Bronchial epithelial cell (primary cell): ENCODE results near the gene REXO5. TPM values are rescaled to one million over a fixed set of nuclear protein-coding genes. Genes with fewer than 3 reads are reported as not detected.
"Not testable (repeated sequence)": the region's sequence is repeated elsewhere in the genome, so short reads cannot be mapped to it uniquely, and the experiment has no call there.

ENCODE experiments used
- DNase-seq: peaks from one replicate; pipeline ENCODE4 v3.0.0-alpha.2; 2010; ENCODE audit warnings: low read depth
- FAIRE-seq: peaks from 2 replicates; lab custom pipeline; 2011; peaks lifted over from hg19 to GRCh38; lab: Jason Lieb, UNC
- H3K27me3 ChIP-seq: 2 replicates; pipeline ENCODE4 v1.5.1; 2011; ENCODE audit warnings: low read length; ENCODE audit not compliant: control insufficient read depth, insufficient read depth
- H3K36me3 ChIP-seq: 2 replicates; pipeline ENCODE4 v1.5.1; 2011; ENCODE audit warnings: low read length; ENCODE audit not compliant: control insufficient read depth, insufficient read depth
- H3K4me3 ChIP-seq: 2 replicates; pipeline ENCODE4 v1.5.1; 2011; ENCODE audit warnings: mild to moderate bottlenecking, low read depth, low read length, control low read depth
- total RNA-seq: library from RNA; depleted of rRNA; stranded (reverse); fragments of >200 nt; gene quantifications from 2 replicates; pipeline ENCODE4 v1.2.1, GENCODE V29; 2014
- TF ChIP-seq, protein P1 (sequence below): IDR thresholded peaks from 2 replicates; pipeline ENCODE4 v1.5.1; 2011; ENCODE audit warnings: mild to moderate bottlenecking, moderate library complexity, low read length, control low read depth, inconsistent platforms; ENCODE audit not compliant: insufficient read depth, severe bottlenecking

The REXO5 gene
- total RNA-seq, 1 donor from 2014 or later, result 1.1 TPM

DNA sequence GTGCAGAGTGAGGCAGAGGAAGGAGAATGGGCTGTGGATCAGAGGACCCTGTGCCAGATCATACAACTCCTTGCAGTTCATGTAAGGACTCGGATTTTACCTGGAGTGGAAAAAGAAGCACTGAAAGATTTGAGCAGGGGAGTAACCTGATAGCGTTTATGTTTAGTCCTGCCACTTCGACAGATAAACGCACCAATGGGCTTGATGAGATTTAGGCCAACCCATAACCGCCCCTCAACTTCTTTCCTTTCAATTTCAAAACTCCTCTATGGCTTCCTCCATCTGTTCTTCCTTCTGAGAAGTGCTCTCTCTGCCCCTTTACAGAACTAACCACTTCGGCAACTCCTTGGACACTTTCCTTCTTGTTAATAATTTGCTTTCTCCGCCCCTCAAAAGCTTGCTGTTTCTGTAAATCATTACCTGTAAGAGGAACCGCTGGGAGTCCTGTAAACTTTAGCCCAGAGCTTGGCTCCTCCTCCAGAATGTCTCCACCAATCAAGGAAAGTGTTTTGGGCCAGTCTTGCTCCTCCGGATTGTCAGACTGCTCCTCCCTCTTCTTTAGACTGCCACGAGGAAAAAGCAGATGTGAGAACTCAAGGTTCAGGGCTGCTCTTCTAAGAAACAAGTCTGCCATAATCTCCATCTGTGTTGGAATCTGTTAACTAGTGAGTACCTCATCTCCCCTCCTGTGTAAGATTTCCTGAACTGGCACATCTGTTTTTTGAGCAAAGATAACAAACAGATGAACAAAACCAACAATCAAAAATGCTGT lies 42.7 kb upstream of the REXO5 start, which contains the start of gene ACSM3:
Gene ACSM3, plus strand, starts transcription at position 554 of the 772 bp plus-strand sequence. CDS start 6,021 bp downstream, outside the sequence.
- Histone ChIP-seq H3K27me3 (no peaks in the 10 kb centered on the region), H3K36me3 (no peaks in the 10 kb centered on the region), H3K4me3 (peak within 1 kb of the TSS; percentile 36)
- peak; percentile 40 for FAIRE-seq
- TF ChIP-seq, protein P1, sequence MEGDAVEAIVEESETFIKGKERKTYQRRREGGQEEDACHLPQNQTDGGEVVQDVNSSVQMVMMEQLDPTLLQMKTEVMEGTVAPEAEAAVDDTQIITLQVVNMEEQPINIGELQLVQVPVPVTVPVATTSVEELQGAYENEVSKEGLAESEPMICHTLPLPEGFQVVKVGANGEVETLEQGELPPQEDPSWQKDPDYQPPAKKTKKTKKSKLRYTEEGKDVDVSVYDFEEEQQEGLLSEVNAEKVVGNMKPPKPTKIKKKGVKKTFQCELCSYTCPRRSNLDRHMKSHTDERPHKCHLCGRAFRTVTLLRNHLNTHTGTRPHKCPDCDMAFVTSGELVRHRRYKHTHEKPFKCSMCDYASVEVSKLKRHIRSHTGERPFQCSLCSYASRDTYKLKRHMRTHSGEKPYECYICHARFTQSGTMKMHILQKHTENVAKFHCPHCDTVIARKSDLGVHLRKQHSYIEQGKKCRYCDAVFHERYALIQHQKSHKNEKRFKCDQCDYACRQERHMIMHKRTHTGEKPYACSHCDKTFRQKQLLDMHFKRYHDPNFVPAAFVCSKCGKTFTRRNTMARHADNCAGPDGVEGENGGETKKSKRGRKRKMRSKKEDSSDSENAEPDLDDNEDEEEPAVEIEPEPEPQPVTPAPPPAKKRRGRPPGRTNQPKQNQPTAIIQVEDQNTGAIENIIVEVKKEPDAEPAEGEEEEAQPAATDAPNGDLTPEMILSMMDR, result no peak
- peak; percentile 83 for DNase-seq

DNA sequence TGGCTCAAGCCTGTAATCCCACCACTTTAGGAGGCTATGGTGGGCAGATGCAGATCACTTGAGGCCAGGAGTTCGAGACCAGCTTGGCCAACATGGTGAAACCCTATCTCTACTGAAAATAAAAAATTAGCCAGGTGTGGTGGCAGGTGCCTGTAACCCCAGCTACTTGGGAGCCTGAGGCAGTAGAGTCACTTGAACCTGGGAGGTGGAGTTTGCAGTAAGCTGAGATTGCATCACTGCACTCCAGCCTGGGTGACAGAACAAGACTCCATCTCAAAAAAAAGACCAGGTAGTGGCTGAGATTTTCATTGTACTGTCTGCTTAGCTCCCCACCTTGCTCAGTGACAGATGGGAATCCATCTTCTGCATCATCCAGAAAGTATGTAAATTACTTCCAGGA lies 41.9 kb upstream of the REXO5 start:
- FAIRE-seq, H3K36me3 ChIP-seq, H3K4me3 ChIP-seq, H3K27me3 ChIP-seq, DNase-seq: not testable (repeated sequence)

DNA sequence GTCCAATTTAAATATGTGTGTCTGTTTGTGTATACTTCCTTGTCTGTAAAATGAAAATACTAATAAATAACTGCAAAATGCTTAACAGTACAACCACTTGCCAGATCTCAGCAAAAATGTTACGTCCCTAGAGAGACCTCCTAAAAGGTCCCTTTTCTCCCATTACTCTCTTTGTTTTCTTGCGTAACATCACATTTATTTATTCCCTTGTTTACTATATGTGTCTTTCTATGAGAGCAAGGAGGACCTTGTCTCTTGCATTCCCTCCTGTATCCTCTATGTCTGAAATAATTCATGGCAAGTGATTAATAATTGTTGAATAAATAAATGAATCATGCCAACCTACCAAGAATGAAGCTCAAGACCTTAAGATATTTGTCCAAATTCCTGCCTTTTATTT lies 40.6 kb upstream of the REXO5 start:
- TF ChIP-seq, protein P1, result no peak

DNA sequence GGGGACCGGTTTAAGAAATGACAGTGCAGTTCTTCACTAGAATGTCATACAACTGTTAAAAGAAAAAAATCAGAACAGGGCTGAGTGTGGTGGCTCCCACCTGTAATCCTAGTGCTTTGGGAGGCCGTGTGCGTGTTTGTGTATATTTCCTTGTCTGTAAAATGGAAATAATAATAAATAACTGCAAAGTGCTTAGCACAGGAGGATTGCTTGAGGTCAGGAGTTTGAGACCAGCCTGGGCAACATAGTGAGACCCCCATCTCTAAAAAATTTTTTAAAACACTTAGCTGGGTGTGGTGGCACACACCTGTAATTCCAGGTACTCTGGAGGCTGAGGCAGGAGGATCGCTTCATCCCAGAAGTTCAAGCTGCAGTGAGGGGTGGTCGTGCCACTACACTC lies 40.0 kb upstream of the REXO5 start:
- FAIRE-seq, result no peak

More for the DNA sequence above, 40.6 kb upstream of the REXO5 start:
- no peak for FAIRE-seq
- no peaks in the 10 kb centered on the region for H3K27me3 ChIP-seq
- H3K36me3 ChIP-seq, result no peaks in the 10 kb centered on the region
- DNase-seq, result no peak
- H3K4me3 ChIP-seq, result no peak overlapping the region

DNA sequence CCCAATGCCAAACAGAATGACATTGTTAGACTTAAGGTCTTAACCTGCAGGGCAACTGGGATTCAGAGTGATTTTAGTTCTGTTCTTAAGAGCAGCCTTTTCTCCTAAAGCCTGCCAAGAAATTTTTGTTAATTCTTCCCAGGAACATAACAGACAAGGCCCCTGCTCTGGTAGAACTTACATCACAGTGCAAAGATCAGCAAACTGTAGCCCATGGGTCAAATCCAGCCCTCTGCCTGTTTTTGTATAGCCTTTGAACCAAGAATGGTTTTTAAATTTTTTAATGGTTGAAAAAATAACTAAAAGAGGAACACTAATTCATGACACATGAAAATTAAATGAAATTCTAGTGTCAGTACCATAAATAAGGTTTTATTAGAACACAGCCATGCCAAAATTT lies 38.8 kb upstream of the REXO5 start:
- no peaks in the 10 kb centered on the region for H3K36me3 ChIP-seq
- no peaks in the 10 kb centered on the region for H3K27me3 ChIP-seq
- H3K4me3 ChIP-seq, result no peak overlapping the region
- DNase-seq (no peak), FAIRE-seq (no peak)
- TF ChIP-seq, protein P1, result no peak

More for the DNA sequence above, 40.0 kb upstream of the REXO5 start:
- Histone ChIP-seq H3K4me3 (no peak overlapping the region), H3K36me3 (no peaks in the 10 kb centered on the region), H3K27me3 (no peaks in the 10 kb centered on the region)
- TF ChIP-seq, protein P1, result no peak
- DNase-seq, result no peak

DNA sequence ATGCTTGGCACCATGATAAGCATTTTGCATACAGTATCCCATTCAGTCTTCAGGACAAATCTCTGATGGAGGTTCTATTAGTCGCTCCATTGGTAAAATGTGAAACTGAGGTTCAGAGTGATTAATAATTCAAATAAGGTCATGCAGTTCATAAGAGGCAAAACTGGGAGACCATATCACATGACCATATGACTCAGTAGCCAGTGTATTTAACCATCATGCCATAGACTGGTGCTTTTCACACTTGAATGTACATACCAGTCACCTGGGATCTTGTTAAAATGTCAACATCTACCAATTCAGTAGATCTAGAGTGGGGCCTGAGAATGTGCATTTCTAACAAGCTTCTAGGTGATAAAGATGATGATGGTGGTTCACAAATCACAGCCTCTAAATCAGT lies 38.2 kb upstream of the REXO5 start:
- DNase-seq (peak; percentile 77), FAIRE-seq (no peak)

More for the DNA sequence above, 38.2 kb upstream of the REXO5 start:
- TF ChIP-seq, protein P1, result no peak
- Histone ChIP-seq H3K36me3 (no peaks in the 10 kb centered on the region), H3K27me3 (no peaks in the 10 kb centered on the region), H3K4me3 (no peak overlapping the region)
